Activated naive CD4-positive, alpha-beta T cell treated with anti-CD3 and anti-CD28 coated beads, Interleukin-2, amount 10 ng/mL, durations not matched to agents 7 days and 5 days (primary cell): ENCODE measurements around the gene BCAS1.
A peak's percentile ranks its signal among the peaks of the same experiment; 100 is the strongest.
"Not testable (repeated sequence)": the region's sequence is repeated elsewhere in the genome, so short reads cannot be mapped to it uniquely, and the experiment has no call there.

ENCODE experiments used
- CTCF ChIA-PET: fragments of 350-600 bp; sonication (Branson Sonifier 250); formaldehyde crosslinking; loops from one replicate; lab custom pipeline; 2021; ENCODE audit warnings: antibody characterized with exemption; lab: Charles Lee
- DNase-seq: peaks from one replicate; pipeline ENCODE4 v3.0.0-alpha.2; 2020
- H3K27ac Mint-ChIP-seq: one replicate; pipeline ENCODE4 v1.8.0; 2021; ENCODE audit warnings: mild to moderate bottlenecking, moderate library complexity, mixed read lengths
- H3K27me3 Mint-ChIP-seq: one replicate; pipeline ENCODE4 v1.8.0; 2021; ENCODE audit warnings: mild to moderate bottlenecking, mixed read lengths
- H3K36me3 Mint-ChIP-seq: one replicate; pipeline ENCODE4 v1.8.0; 2021; ENCODE audit warnings: mixed read lengths
- H3K4me1 Mint-ChIP-seq: one replicate; pipeline ENCODE4 v1.8.0; 2021; ENCODE audit warnings: mixed read lengths
- H3K4me3 Mint-ChIP-seq: one replicate; pipeline ENCODE4 v1.8.0; 2021; ENCODE audit warnings: mild to moderate bottlenecking, moderate library complexity, mixed read lengths
- H3K9me3 Mint-ChIP-seq: one replicate; pipeline ENCODE4 v1.8.0; 2021; ENCODE audit warnings: mixed read lengths

BCAS1 gene

GRCh38 chr20:54021446-54022235, 48.8 kb downstream of the BCAS1 start:
- CTCF ChIA-PET, result interaction anchor here (1.8 kb wide), 1 partner anchor 35 kb away, joined by 4 read pairs; no protein-coding TSS in a partner anchor
- Mint-ChIP-seq H3K36me3 (no peaks in the 10 kb centered on the region), H3K27ac (no peak overlapping the region)

GRCh38 chr20:54020868-54021267, 49.5 kb downstream of the BCAS1 start:
- Mint-ChIP-seq H3K27me3 (peaks cover 6% of the 10 kb centered on the region), H3K4me3 (no peak overlapping the region), H3K27ac (no peak overlapping the region), H3K9me3 (no peaks in the 10 kb centered on the region), H3K36me3 (no peaks in the 10 kb centered on the region), H3K4me1 (peaks cover 12% of the 10 kb centered on the region)
- no peak for DNase-seq
- CTCF ChIA-PET, result no interaction called here

More at GRCh38 chr20:54021446-54022235, 48.8 kb downstream of the BCAS1 start:
- Mint-ChIP-seq H3K9me3 (no peaks in the 10 kb centered on the region), H3K4me1 (peaks cover 12% of the 10 kb centered on the region), H3K27me3 (peaks cover 8% of the 10 kb centered on the region), H3K4me3 (no peak overlapping the region)
- no peak for DNase-seq

- peaks cover 6% of the 10 kb centered on the region for H3K27me3 Mint-ChIP-seq
- H3K4me1 Mint-ChIP-seq, result peaks cover 12% of the 10 kb centered on the region
- no peaks in the 10 kb centered on the region for H3K36me3 Mint-ChIP-seq
- CTCF ChIA-PET, result no interaction called here
- no peak overlapping the region for H3K27ac Mint-ChIP-seq
- DNase-seq, result no peak
- H3K9me3 Mint-ChIP-seq, result no peaks in the 10 kb centered on the region
- H3K4me3 Mint-ChIP-seq, result no peak overlapping the region
Observed at GRCh38 chr20:54020348-54020747, 50.0 kb downstream of the BCAS1 start.

DNA sequence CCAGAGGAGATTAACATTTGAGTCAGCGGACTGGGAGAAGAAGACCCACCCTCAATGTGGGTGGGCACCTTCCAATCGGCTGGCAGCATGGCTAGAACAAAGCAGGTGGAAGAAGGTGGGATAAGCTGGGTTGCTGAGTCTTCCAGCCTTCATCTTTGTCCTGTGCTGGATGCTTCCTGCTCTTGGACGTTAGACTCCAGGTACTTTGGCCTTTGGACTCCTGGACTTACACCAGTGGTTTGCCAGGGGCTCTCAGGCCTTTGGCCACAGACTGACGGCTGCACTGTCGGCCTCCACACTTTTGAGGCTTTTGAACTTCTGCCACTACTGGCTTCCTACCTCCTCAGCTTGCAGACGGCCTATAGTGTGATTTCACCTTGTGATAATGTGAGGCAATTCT, 50.8 kb downstream of the BCAS1 start:
- Mint-ChIP-seq H3K4me3 (no peak overlapping the region), H3K27ac (no peak overlapping the region), H3K9me3 (no peaks in the 10 kb centered on the region), H3K36me3 (no peaks in the 10 kb centered on the region), H3K27me3 (peaks cover 5% of the 10 kb centered on the region), H3K4me1 (peaks cover 12% of the 10 kb centered on the region)
- CTCF ChIA-PET, result no interaction called here
- no peak for DNase-seq

DNA sequence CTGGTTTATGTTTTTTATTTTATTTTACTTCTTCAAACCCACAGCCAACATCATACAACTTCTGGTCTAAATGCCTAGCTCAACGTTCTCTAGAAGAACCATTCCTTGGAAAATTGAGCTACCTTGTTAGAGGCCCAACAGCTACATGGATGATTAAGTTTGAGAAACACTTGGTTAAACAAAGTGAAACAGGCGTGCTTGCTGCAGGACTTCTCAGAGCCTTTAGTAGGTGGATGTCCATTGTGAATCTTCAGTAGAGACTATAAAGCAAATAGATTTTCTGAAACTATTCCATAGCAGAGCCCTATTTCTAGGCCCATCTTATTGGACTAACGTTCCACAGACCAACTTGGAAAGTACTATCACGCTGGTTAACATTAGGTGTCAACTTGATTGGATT, 51.3 kb downstream of the BCAS1 start:
- Mint-ChIP-seq H3K27ac (no peak overlapping the region), H3K9me3 (no peaks in the 10 kb centered on the region), H3K36me3 (no peaks in the 10 kb centered on the region), H3K4me1 (peaks cover 12% of the 10 kb centered on the region), H3K4me3 (no peak overlapping the region), H3K27me3 (no peaks in the 10 kb centered on the region)
- CTCF ChIA-PET, result no interaction called here
- DNase-seq, result no peak

DNA sequence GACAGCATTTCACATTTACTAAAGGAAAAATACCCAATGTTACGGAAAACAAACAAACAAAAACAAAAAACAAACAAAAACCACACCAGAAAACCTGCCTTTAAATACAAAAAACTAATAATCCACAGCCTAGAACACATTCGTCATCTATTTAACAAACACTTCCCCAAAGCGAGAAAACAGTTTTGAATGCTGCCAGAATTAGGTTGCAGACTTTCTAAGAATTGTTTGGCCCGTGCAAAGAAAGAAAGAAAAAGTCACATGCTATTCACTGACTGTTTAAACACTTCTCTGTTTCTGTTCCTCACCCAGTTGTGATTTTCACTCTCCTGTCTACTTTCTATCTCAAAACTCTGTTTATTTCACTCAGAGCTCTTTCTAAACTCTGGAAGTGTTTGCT, 52.5 kb downstream of the BCAS1 start:
- CTCF ChIA-PET, result no interaction called here
- Mint-ChIP-seq H3K36me3 (no peaks in the 10 kb centered on the region), H3K9me3 (no peaks in the 10 kb centered on the region), H3K27ac (peak overlapping the region; percentile 16), H3K4me1 (peaks cover 12% of the 10 kb centered on the region), H3K27me3 (no peaks in the 10 kb centered on the region), H3K4me3 (no peak overlapping the region)
- DNase-seq, result no peak

GRCh38 chr20:54015496-54015895, 54.9 kb downstream of the BCAS1 start:
- CTCF ChIA-PET, result no interaction called here
- Mint-ChIP-seq H3K9me3 (no peaks in the 10 kb centered on the region), H3K27ac (no peak overlapping the region), H3K4me1 (peaks cover 12% of the 10 kb centered on the region), H3K4me3 (no peak overlapping the region), H3K36me3 (no peaks in the 10 kb centered on the region), H3K27me3 (no peaks in the 10 kb centered on the region)
- no peak for DNase-seq

- DNase-seq, result no peak
- Mint-ChIP-seq H3K9me3 (no peaks in the 10 kb centered on the region), H3K36me3 (no peaks in the 10 kb centered on the region), H3K4me1 (peaks cover 12% of the 10 kb centered on the region), H3K4me3 (no peak overlapping the region), H3K27me3 (no peaks in the 10 kb centered on the region), H3K27ac (no peak overlapping the region)
- CTCF ChIA-PET, result no interaction called here
Observed at GRCh38 chr20:54014293-54014926, 56.0 kb downstream of the BCAS1 start.

GRCh38 chr20:54013471-54013870, 56.9 kb downstream of the BCAS1 start:
- Mint-ChIP-seq H3K9me3 (no peaks in the 10 kb centered on the region), H3K4me3 (no peak overlapping the region), H3K27me3 (no peaks in the 10 kb centered on the region), H3K36me3 (no peaks in the 10 kb centered on the region), H3K4me1 (peaks cover 12% of the 10 kb centered on the region), H3K27ac (no peak overlapping the region)
- DNase-seq, result no peak
- CTCF ChIA-PET, result no interaction called here

DNA sequence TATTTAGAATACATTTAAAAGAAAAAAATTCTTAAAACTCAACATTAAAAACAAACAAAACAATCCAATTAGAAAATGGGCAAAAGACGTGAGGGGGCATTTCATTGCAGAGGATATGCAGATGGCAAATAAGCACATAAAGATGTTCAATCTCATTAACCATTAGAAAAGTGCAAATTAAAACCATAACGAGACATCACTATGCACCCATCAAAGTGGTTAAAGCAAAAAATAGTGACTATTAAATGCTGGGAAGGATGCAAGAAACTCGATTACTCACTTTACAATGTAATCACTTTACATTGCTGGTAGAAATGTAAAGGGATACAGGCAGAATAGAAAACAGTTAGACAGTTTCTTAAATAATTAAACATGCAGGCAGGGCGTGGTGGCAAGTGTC, 59.0 kb downstream of the BCAS1 start:
- no peak overlapping the region for H3K4me3 Mint-ChIP-seq
- H3K27me3 Mint-ChIP-seq, result peaks cover 3% of the 10 kb centered on the region
- no peaks in the 10 kb centered on the region for H3K36me3 Mint-ChIP-seq
- H3K9me3 Mint-ChIP-seq, result no peaks in the 10 kb centered on the region
- no peak overlapping the region for H3K27ac Mint-ChIP-seq
- CTCF ChIA-PET, result no interaction called here
- DNase-seq, result no peak
- H3K4me1 Mint-ChIP-seq, result no peaks in the 10 kb centered on the region

DNA sequence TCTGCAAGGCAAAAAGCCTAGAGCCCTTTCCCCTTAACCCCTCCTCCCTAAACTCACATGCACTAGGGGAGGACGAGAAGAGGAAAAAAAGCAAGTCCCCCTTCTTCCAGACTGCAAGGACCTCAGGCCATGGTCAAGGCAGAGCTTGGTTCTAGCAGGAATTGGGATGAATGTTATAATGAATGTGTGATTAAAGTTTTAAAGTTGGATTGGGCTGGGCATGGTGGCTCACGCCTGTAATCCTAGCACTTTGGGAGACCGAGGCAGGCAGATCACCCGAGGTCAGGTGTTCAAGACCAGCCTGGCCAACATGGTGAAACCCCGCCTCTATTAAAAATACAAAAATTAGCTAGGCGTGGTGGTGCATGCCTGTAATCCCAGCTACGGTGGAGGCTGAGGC, 64.2 kb downstream of the BCAS1 start:
- H3K36me3 Mint-ChIP-seq, DNase-seq, H3K27ac Mint-ChIP-seq, H3K4me3 Mint-ChIP-seq, CTCF ChIA-PET, H3K4me1 Mint-ChIP-seq, H3K27me3 Mint-ChIP-seq: not testable (repeated sequence)
- peaks cover 13% of the 10 kb centered on the region for H3K9me3 Mint-ChIP-seq

DNA sequence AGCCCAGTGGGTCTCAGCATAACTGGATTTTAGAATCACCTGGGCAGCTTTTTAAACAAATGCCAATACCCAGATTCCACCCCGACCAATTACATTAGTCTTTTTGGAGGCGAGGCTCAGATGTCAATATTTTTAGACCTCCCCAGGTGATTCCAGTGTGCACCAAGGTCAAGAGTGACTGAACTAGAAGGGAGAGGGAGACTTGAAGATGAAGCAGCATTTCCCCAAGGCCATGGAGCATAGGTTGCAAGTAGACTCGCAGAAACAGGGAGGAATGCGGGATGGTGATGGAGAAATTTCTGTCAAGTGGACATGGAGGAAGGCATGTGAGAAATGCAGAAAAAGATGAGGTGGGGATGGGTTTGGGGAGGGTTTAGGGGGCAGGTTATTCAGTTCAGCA, 64.9 kb downstream of the BCAS1 start:
- peaks cover 19% of the 10 kb centered on the region for H3K9me3 Mint-ChIP-seq
- no peak for DNase-seq
- H3K27ac Mint-ChIP-seq, result no peak overlapping the region
- peaks cover 5% of the 10 kb centered on the region for H3K4me1 Mint-ChIP-seq
- peaks cover 3% of the 10 kb centered on the region for H3K27me3 Mint-ChIP-seq
- CTCF ChIA-PET, result no interaction called here
- no peak overlapping the region for H3K4me3 Mint-ChIP-seq
- peaks cover 2% of the 10 kb centered on the region for H3K36me3 Mint-ChIP-seq

DNA sequence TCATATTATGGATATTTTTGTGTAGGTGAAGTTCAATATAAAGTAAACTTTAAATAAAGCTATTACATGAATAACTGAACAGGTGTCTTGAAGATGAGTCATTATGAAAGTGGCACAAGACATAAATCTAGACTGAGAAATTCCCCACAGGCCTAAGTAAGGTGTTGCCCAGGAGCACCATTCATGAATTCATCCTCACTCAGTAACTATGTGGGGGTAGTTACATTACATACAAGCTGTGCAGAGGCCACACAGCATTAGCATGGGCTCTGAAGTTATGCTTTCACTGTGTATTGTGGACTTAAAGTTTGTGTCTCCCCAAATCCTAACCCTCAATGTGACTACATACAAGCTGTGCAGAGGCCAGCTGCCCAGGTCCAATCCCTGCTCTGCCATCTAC, 65.9 kb downstream of the BCAS1 start:
- CTCF ChIA-PET, result no interaction called here
- H3K9me3 Mint-ChIP-seq, result peaks cover 22% of the 10 kb centered on the region
- H3K4me3 Mint-ChIP-seq, result no peak overlapping the region
- no peak for DNase-seq
- no peak overlapping the region for H3K27ac Mint-ChIP-seq
- peaks cover 2% of the 10 kb centered on the region for H3K36me3 Mint-ChIP-seq
- H3K4me1 Mint-ChIP-seq, result peaks cover 5% of the 10 kb centered on the region
- peaks cover 3% of the 10 kb centered on the region for H3K27me3 Mint-ChIP-seq

DNA sequence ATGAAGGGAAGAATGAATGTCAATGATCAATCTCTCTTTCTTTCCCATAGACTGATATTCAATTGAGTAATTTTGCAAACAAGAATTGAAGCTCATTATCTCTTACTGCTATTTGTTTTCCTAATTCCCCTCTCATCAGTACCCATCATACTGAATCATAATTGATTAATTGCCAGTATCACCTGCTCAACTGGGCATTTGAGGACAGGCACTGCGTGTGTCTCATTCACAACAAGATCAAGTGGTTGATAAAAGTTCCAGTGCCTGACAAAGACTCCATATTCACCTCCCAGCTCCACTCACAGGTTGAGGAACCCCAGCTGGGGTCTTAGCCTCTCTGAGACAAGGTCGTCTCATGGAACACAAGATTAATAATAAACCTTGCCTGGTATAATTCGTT, 67.7 kb downstream of the BCAS1 start:
- CTCF ChIA-PET, result no interaction called here
- no peak overlapping the region for H3K27ac Mint-ChIP-seq
- DNase-seq, result no peak
- peaks cover 2% of the 10 kb centered on the region for H3K36me3 Mint-ChIP-seq
- H3K27me3 Mint-ChIP-seq, result no peaks in the 10 kb centered on the region
- peaks cover 25% of the 10 kb centered on the region for H3K9me3 Mint-ChIP-seq
- H3K4me3 Mint-ChIP-seq, result no peak overlapping the region
- peaks cover 5% of the 10 kb centered on the region for H3K4me1 Mint-ChIP-seq

DNA sequence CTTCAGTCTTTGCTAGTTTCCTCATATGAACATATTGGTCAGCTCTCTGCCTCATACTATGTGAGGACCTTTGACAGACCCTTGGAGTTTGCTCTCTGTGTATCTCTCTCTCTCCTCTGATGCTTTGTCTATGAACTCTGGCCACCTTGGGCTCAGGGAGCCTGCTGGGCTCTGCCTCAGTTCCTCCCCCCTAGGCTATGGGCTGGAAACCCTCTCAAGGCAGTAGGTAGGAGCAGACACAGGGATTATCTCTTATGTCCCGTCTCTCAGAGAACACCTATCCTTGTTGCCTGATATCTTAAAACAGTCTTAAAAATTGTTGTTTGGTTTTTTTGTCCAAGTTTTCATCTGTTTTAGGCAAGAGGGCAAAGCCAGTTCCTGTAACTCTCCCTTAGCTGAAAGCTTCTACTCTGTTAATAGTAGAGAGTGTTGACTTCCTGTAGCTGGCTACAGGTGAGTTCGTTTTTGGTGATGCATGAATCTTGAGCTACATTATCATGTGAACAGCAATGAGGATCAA, 68.3 kb downstream of the BCAS1 start:
- CTCF ChIA-PET, result no interaction called here
- no peak for DNase-seq
- Mint-ChIP-seq H3K27me3 (no peaks in the 10 kb centered on the region), H3K4me1 (peaks cover 5% of the 10 kb centered on the region), H3K9me3 (peaks cover 25% of the 10 kb centered on the region), H3K36me3 (peaks cover 2% of the 10 kb centered on the region), H3K4me3 (no peak overlapping the region), H3K27ac (no peak overlapping the region)
